CD4-positive, alpha-beta T cell (primary cell): ENCODE data around the gene RASA2. TPM values are rescaled to one million over a fixed set of nuclear protein-coding genes. Genes with fewer than 3 reads are reported as not detected.

ENCODE experiments used
- ATAC-seq: fragments of 200-7000 bp; cut with Tn5 transposase; one replicate; pipeline ENCODE4 v1.10.0; 2022; ENCODE audit warnings: mild to moderate bottlenecking; ENCODE audit not compliant: poor library complexity
- CTCF ChIA-PET: fragments of 350-600 bp; sonication (Branson Sonifier 250); formaldehyde crosslinking; loops from one replicate; lab custom pipeline; 2021; ENCODE audit warnings: antibody characterized with exemption, inconsistent platforms; lab: Charles Lee
- POLR2A ChIA-PET: fragments of 350-600 bp; sonication (Branson Sonifier 250); formaldehyde crosslinking; loops from one replicate; lab custom pipeline; 2021; ENCODE audit warnings: antibody characterized with exemption, inconsistent platforms; lab: Charles Lee
- DNase-seq, 14 experiments: peaks; one replicate each; pipeline ENCODE4 v3.0.0-alpha.2; 2013 to 2020; ENCODE audit warnings: mixed read lengths in 2 of 14
- H3K27ac ChIP-seq, 2 donors: one replicate each; pipeline versions ENCODE4 v1.5.1 to v1.7.0; 2013; ENCODE audit warnings: low read length in 2 of 2, low read depth in 1 of 2, mild to moderate bottlenecking in 1 of 2
- H3K27me3 ChIP-seq, 2 experiments: 1 replicate in 1 of 2; 2 replicates in 1 of 2; pipeline versions ENCODE4 v1.6.1 to v1.7.0; 2013; ENCODE audit warnings: low read length in 2 of 2, control low read depth in 1 of 2, mild to moderate bottlenecking in 1 of 2, moderate library complexity in 1 of 2; ENCODE audit not compliant: insufficient read depth in 2 of 2, control insufficient read depth in 1 of 2
- H3K36me3 ChIP-seq: one replicate; pipeline ENCODE4 v1.6.1; 2013; ENCODE audit warnings: low read length, control low read depth; ENCODE audit not compliant: insufficient read depth
- H3K4me1 ChIP-seq: one replicate; pipeline ENCODE4 v1.6.1; 2013; ENCODE audit warnings: low read length, control low read depth; ENCODE audit not compliant: insufficient read depth
- H3K4me3 ChIP-seq: one replicate; pipeline ENCODE4 v1.5.1; 2013; ENCODE audit warnings: mild to moderate bottlenecking, low read length, moderate library complexity
- H3K9me3 ChIP-seq, 2 experiments: 1 replicate in 1 of 2; 2 replicates in 1 of 2; pipeline versions ENCODE4 v1.6.1 to v1.7.0; 2013; ENCODE audit warnings: low read length in 2 of 2, mild to moderate bottlenecking in 2 of 2, control low read depth in 1 of 2, moderate library complexity in 1 of 2; ENCODE audit not compliant: control insufficient read depth in 1 of 2, insufficient read depth in 1 of 2
- H3K27ac Mint-ChIP-seq: one replicate; pipeline ENCODE4 v1.8.0; 2020; ENCODE audit warnings: mixed read lengths
- H3K27me3 Mint-ChIP-seq: one replicate; pipeline ENCODE4 v1.8.0; 2021; ENCODE audit warnings: mixed read lengths
- H3K36me3 Mint-ChIP-seq: one replicate; pipeline ENCODE4 v1.8.0; 2021; ENCODE audit warnings: low read depth, mixed read lengths
- H3K4me1 Mint-ChIP-seq: one replicate; pipeline ENCODE4 v1.8.0; 2021; ENCODE audit warnings: low read depth, mixed read lengths
- H3K4me3 Mint-ChIP-seq: one replicate; pipeline ENCODE4 v1.8.0; 2020; ENCODE audit warnings: mild to moderate bottlenecking, mixed read lengths
- H3K9me3 Mint-ChIP-seq: one replicate; pipeline ENCODE4 v1.8.0; 2020; ENCODE audit warnings: mixed read lengths
- intact Hi-C, 2 experiments: fragments of 100-400 bp; cut with DNase I in 1 of 2; cut with micrococcal nuclease in 1 of 2; formaldehyde crosslinking; loops; one replicate each; pipeline versions ENCODE4 v1.15.1 to v1.9.0; 2023 to 2025; cut with DNase I, micrococcal nuclease
- total RNA-seq, 174 experiments: library from RNA in 2 of 174; stranded (reverse) in 2 of 174; gene quantifications; one replicate each; pipeline ENCODE4 v1.2.3 and lab custom pipeline; 2021 to 2026
- TF ChIP-seq, protein P1 (sequence below): fragments of 200-600 bp; IDR thresholded peaks from one replicate; pipeline ENCODE4 v1.8.0; 2022; ENCODE audit warnings: antibody characterized with exemption, mild to moderate bottlenecking

Gene RASA2
- total RNA-seq, 2 experiments from 2014 or later: 96.1 to 96.4 TPM

DNA sequence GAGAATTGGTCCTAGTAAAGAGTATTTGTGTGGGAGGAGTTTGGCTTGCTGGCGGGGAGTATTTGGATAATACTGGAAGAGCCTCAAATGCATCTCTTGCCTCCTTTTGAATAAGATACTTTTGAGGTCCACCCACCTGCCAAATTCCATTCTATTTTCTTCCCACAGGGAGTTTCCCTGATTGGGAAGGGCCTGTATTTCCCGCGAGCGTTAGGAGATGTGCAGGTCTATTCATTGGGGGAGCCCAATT, 406 bp upstream of the RASA2 start:
- peak overlapping the region; percentile 54 for H3K4me3 ChIP-seq

DNA sequence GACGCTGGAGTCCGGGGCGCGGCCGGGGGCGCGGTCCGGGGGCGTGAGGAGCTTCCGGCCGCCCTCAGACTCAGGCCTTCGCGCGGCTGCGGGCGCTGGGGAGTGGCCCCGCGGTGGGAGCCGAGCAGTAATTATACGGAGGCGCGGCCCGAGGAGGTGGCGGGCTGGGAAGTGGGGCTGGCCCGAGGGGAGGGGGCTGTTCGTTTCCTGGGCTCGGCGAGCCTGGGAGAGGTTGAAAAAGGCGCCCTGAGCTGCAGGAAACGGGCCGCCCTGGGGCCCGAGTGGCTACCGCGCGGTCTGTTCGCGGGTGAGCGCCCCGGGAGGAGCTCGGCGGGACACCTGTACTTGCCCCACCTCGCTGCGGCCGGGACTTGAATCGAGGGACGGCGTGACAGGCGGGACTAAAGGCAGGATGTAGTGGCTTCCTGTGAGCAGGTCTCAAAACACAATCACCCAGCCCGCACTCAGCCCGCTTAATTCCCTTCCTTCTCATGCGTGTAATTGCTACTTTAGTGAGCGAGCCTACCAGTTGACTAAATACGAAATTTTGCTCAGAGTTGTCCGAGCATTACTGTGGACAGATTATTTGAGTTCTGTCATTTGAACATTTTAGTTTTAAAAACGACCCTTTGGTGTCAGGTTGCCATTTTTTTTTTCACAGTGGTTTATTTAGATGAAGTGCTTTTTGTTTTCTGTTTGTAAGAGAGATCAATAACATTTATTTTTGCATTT, 860 bp downstream of the RASA2 start:
- Histone ChIP-seq H3K36me3 (no peaks in the 10 kb centered on the region), H3K27me3 (no peaks in the 10 kb centered on the region), H3K4me3 (peak overlapping the region; percentile 75), H3K27ac (peak overlapping the region; percentile 75 to 97), H3K4me1 (peaks cover 33% of the 10 kb centered on the region), H3K9me3 (no peaks in the 10 kb centered on the region)
- intact Hi-C loops: loop anchor here (1.0 to 10.0 kb wide), 5 partner anchors 12 to 387 kb away; partner anchors contain the start of gene ATP1B3 (in 1 of the 2)
- DNase-seq (peak; percentile 73 to 95 (median 82)), ATAC-seq (peak; percentile 64)
- Mint-ChIP-seq H3K4me3 (peak overlapping the region; percentile 87), H3K9me3 (no peaks in the 10 kb centered on the region), H3K4me1 (peaks cover 73% of the 10 kb centered on the region), H3K27ac (peak overlapping the region; percentile 82), H3K27me3 (no peaks in the 10 kb centered on the region), H3K36me3 (peaks cover 36% of the 10 kb centered on the region)
- ChIA-PET CTCF (interaction anchor here (0.9 to 3.2 kb wide), 4 partner anchors 11 to 74 kb away, joined by 4 to 19 read pairs (median 4); no protein-coding TSS in a partner anchor), POLR2A (interaction anchor here (0.7 to 5.6 kb wide), 45 partner anchors 12 to 1091 kb away, joined by 3 to 249 read pairs (median 5); partner anchors contain the start of genes ATP1B3, ATR, PXYLP1 and RNF7)
- TF ChIP-seq, protein P1, sequence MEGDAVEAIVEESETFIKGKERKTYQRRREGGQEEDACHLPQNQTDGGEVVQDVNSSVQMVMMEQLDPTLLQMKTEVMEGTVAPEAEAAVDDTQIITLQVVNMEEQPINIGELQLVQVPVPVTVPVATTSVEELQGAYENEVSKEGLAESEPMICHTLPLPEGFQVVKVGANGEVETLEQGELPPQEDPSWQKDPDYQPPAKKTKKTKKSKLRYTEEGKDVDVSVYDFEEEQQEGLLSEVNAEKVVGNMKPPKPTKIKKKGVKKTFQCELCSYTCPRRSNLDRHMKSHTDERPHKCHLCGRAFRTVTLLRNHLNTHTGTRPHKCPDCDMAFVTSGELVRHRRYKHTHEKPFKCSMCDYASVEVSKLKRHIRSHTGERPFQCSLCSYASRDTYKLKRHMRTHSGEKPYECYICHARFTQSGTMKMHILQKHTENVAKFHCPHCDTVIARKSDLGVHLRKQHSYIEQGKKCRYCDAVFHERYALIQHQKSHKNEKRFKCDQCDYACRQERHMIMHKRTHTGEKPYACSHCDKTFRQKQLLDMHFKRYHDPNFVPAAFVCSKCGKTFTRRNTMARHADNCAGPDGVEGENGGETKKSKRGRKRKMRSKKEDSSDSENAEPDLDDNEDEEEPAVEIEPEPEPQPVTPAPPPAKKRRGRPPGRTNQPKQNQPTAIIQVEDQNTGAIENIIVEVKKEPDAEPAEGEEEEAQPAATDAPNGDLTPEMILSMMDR: no peak

More for the DNA sequence above, 406 bp upstream of the RASA2 start:
- Mint-ChIP-seq H3K9me3 (no peaks in the 10 kb centered on the region), H3K36me3 (peaks cover 32% of the 10 kb centered on the region), H3K27me3 (no peaks in the 10 kb centered on the region), H3K4me1 (peaks cover 60% of the 10 kb centered on the region), H3K27ac (peak overlapping the region; percentile 82), H3K4me3 (peak overlapping the region; percentile 90)
- intact Hi-C loops: loop anchor here (1.0 to 10.0 kb wide), 3 partner anchors 12 to 388 kb away; partner anchors contain the start of gene ATP1B3 (in 1 of the 2)
- POLR2A ChIA-PET: interaction anchor here (1.0 to 5.6 kb wide), 15 partner anchors 13 to 255 kb away, joined by 3 to 249 read pairs (median 8); partner anchors contain the start of gene PXYLP1
- Histone ChIP-seq H3K36me3 (no peaks in the 10 kb centered on the region), H3K9me3 (no peaks in the 10 kb centered on the region), H3K27ac (peak overlapping the region; percentile 23 to 69), H3K27me3 (no peaks in the 10 kb centered on the region), H3K4me1 (peaks cover 32% of the 10 kb centered on the region)
- ATAC-seq: no peak
- CTCF ChIA-PET: interaction anchor here (1.0 kb wide), 1 partner anchor 44 kb away, joined by 3 read pairs; no protein-coding TSS in a partner anchor
- TF ChIP-seq, protein P1: no peak
- DNase-seq: peak in 1 of 14 experiments; percentile 12

DNA sequence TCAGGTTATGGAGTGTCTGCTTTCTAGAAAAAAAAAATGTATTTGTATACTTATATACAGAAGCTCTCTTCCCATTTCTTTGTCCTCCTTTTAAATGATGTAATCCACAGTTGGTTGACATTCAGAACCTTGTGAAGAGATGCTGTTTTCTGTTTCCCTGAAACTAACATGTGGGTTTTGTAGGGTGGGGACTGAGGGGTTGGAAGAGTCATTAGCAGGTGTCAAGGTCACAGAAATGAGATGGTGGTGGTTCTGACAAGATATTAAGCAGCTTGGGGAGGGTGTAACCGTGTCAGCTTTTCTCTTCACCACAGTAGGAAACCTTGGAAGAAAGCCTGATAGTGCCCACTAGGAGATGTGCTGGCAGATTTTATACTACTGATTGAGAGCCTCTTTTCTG, 2.4 kb downstream of the RASA2 start:
- Mint-ChIP-seq H3K27me3 (no peaks in the 10 kb centered on the region), H3K36me3 (peaks cover 45% of the 10 kb centered on the region), H3K9me3 (no peaks in the 10 kb centered on the region), H3K27ac (peak overlapping the region; percentile 82), H3K4me1 (peaks cover 86% of the 10 kb centered on the region), H3K4me3 (peak overlapping the region; percentile 80)
- H3K27ac ChIP-seq: peak overlapping the region in 1 of 2 donors; percentile 97
- H3K4me3 ChIP-seq: no peak overlapping the region
- H3K9me3 ChIP-seq: no peaks in the 10 kb centered on the region
- ChIA-PET POLR2A (interaction anchor here (0.9 to 5.6 kb wide), 7 partner anchors 11 to 222 kb away, joined by 3 to 249 read pairs (median 4); no protein-coding TSS in a partner anchor), CTCF (interaction anchor here (3.2 kb wide), 1 partner anchor 10 kb away, joined by 19 read pairs; no protein-coding TSS in a partner anchor)
- no peaks in the 10 kb centered on the region for H3K27me3 ChIP-seq
- DNase-seq: peak in 2 of 14 experiments; percentile 24 to 71
- H3K4me1 ChIP-seq: peaks cover 39% of the 10 kb centered on the region
- ATAC-seq: no peak
- TF ChIP-seq, protein P1: no peak
- no peaks in the 10 kb centered on the region for H3K36me3 ChIP-seq
- intact Hi-C loops: loop anchor here (2.0 to 10.0 kb wide), 3 partner anchors 38 to 386 kb away; partner anchors contain the start of gene ATP1B3 (in 1 of the 2)
